ENCODE results near the gene RIN1.

DNA sequence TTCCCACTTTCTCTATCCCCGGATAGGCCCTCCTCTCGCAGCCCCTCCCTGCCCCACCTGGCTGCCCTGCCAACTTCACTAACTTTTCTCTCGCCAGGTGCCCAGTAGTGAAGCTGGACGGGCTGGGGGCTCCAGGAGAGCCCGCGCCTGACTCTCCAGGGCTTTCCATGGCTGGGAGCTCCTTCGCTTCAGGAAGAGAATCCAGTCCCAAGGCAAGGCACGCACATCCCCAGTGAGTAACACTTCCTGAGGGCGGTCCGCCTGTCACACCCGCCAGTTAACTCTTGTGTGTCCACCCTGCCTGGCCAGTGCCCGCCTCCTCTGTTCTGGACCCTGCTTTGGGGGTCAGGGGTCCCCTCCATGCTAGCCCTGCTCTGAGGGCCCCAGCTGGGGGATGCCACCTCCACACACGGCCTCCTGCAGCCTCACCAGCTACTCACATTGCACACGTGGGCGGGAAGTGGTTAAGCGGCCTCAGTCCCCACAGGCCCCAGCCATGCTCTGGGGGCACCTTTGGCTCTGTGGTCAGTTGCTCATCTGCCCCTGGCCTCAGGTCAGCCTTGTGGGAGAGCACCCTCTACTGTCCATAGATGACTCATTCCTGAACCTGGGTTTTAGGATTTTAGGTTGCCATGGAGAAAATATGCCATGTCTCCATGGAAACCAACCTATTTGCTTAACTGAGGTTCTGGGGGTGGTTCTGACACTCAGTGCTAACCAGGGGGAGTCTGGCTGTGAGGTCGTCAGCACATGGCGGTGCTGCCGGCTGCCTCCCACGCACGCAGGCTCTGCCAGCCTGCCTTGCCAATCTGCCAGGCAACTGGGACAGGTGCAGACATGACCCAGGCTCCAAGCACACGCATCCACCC lies at the start of gene RIN1:
- TF ChIP-seq, protein P1, sequence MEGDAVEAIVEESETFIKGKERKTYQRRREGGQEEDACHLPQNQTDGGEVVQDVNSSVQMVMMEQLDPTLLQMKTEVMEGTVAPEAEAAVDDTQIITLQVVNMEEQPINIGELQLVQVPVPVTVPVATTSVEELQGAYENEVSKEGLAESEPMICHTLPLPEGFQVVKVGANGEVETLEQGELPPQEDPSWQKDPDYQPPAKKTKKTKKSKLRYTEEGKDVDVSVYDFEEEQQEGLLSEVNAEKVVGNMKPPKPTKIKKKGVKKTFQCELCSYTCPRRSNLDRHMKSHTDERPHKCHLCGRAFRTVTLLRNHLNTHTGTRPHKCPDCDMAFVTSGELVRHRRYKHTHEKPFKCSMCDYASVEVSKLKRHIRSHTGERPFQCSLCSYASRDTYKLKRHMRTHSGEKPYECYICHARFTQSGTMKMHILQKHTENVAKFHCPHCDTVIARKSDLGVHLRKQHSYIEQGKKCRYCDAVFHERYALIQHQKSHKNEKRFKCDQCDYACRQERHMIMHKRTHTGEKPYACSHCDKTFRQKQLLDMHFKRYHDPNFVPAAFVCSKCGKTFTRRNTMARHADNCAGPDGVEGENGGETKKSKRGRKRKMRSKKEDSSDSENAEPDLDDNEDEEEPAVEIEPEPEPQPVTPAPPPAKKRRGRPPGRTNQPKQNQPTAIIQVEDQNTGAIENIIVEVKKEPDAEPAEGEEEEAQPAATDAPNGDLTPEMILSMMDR (IDR thresholded peaks at IDR 0.05) = peak; percentile 28 to 61 (median 41)
- TF ChIP-seq POLR2A (IDR thresholded peaks at IDR 0.05) = peak in 1 of 2 donors; percentile 18

Data from uterus (tissue), 2 donors.